SK-N-MC (cell line): ENCODE results near the gene SPTLC3.

ENCODE experiments used
- EZH2 ChIP-seq: fragments of 200-600 bp; sonication (generic); IDR thresholded peaks from one replicate; pipeline ENCODE4 v1.6.1; 2017; ENCODE audit warnings: antibody characterized with exemption
- POLR2AphosphoS5 ChIP-seq: IDR thresholded peaks from 2 replicates; pipeline ENCODE4 v1.6.1; 2012; ENCODE audit warnings: mild to moderate bottlenecking, low read depth, low read length, borderline replicate concordance

DNA sequence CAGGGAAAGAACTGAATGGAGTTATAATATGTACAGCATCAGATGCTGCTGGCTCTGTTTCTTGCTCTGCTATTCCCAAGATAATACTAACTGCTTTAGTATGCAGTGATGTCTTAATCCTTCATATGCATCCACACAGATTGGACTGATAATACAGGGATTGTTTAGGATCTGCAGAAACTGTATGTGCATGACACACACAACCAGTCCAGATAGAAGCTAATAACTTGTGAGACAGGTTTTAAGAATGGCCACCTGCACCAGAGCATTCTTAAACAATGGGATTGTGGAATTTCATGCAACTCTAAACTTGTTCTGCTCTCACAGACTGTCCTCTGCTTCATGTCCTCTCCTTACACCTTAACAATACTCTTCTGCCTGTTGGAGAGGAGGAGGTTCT is 90.9 kb downstream of the SPTLC3 start:
- no peak for TF ChIP-seq POLR2AphosphoS5
- TF ChIP-seq EZH2, result no peak
